Endometrium (tissue), 2 donors: ENCODE measurements around the gene ST7.

ENCODE experiments used
- FAIRE-seq: peaks from 2 replicates; lab custom pipeline; 2012; peaks lifted over from hg19 to GRCh38; lab: Jason Lieb, UNC
- donor health status: control.
- donor health status: control.

The ST7 gene

GRCh38 chr7:116977172-116977571 is 23.9 kb downstream of the ST7 start:
- FAIRE-seq = no peak

- no peak for FAIRE-seq
These were observed 24.7 kb downstream of the ST7 start for GRCh38 chr7:116978006-116978405.

- FAIRE-seq = no peak
These were observed 26.1 kb downstream of the ST7 start for GRCh38 chr7:116979430-116979829.

- no peak for FAIRE-seq
These were observed 27.1 kb downstream of the ST7 start for GRCh38 chr7:116980354-116980753.

GRCh38 chr7:116981939-116982338 is 28.6 kb downstream of the ST7 start:
- FAIRE-seq = no peak

GRCh38 chr7:116984511-116984910 is 31.2 kb downstream of the ST7 start:
- FAIRE-seq = no peak

- peak; percentile 62 for FAIRE-seq
These were observed 31.6 kb downstream of the ST7 start for GRCh38 chr7:116984917-116985316.

GRCh38 chr7:116985575-116985974 is 32.3 kb downstream of the ST7 start:
- no peak for FAIRE-seq

- FAIRE-seq = no peak
These were observed 33.6 kb downstream of the ST7 start for GRCh38 chr7:116986611-116987565.

GRCh38 chr7:116988363-116988989 is 35.2 kb downstream of the ST7 start:
- peak; percentile 85 for FAIRE-seq

GRCh38 chr7:116990056-116990455 is 36.8 kb downstream of the ST7 start:
- FAIRE-seq = no peak

- FAIRE-seq = no peak
These were observed 37.9 kb downstream of the ST7 start for GRCh38 chr7:116991233-116991632.

GRCh38 chr7:116994611-116995010 is 41.3 kb downstream of the ST7 start:
- no peak for FAIRE-seq

GRCh38 chr7:116997972-116998371 is 44.7 kb downstream of the ST7 start:
- FAIRE-seq = no peak

GRCh38 chr7:116998567-116999175 is 45.4 kb downstream of the ST7 start:
- no peak for FAIRE-seq

- FAIRE-seq = no peak
These were observed 46.0 kb downstream of the ST7 start for GRCh38 chr7:116999311-116999710.

GRCh38 chr7:117001283-117001682 is 48.0 kb downstream of the ST7 start:
- no peak for FAIRE-seq

GRCh38 chr7:117004899-117005298 is 51.6 kb downstream of the ST7 start:
- no peak for FAIRE-seq

- no peak for FAIRE-seq
These were observed 52.1 kb downstream of the ST7 start for GRCh38 chr7:117005449-117005848.

- no peak for FAIRE-seq
These were observed 53.8 kb downstream of the ST7 start for GRCh38 chr7:117006907-117007684.

- no peak for FAIRE-seq
These were observed 55.0 kb downstream of the ST7 start for GRCh38 chr7:117008118-117008885.
